K562 (cell line): ENCODE measurements around the gene CHSY3. TPM values are rescaled to one million over a fixed set of nuclear protein-coding genes. Genes with fewer than 3 reads are reported as not detected.

Experiments used
- ATAC-seq: fragments of 200-7000 bp; cut with Tn5 transposase; 3 replicates; pipeline ENCODE4 v1.9.1; 2020; ENCODE audit warnings: moderate library complexity
- BruUV-seq: library from RNA; stranded (reverse); fragments of 400-500 nt; replicated peaks from 2 replicates; lab custom pipeline; 2021; lab: Mats Ljungman, UMichigan
- CTCF ChIA-PET: fragments of 300-600 bp; formaldehyde crosslinking; extraction: SDS; loops from one replicate; lab custom pipeline; 2021; ENCODE audit warnings: low intra/inter-chr PET ratio; lab: Yijun Ruan, JAX
- POLR2A ChIA-PET: fragments of 300-600, 350-650 bp; sonication (Branson Sonifier 250); formaldehyde crosslinking; extraction: SDS; loops from one replicate; lab custom pipeline; 2021; ENCODE audit warnings: antibody characterized with exemption, inconsistent platforms; lab: Yijun Ruan, JAX
- DNase-seq, 4 experiments: peaks; one replicate each; pipeline versions ENCODE4 v3.0.0 to v3.0.0-alpha.2; 2011 to 2018; ENCODE audit warnings: low spot score in 3 of 4, mixed read lengths in 3 of 4; ENCODE audit errors: extremely low read depth in 1 of 4
- FAIRE-seq: peaks from 2 replicates; lab custom pipeline; 2011; peaks lifted over from hg19 to GRCh38; lab: Jason Lieb, UNC
- H2AFZ ChIP-seq: 2 replicates; pipeline ENCODE4 v1.6.0; 2011; ENCODE audit warnings: low read depth, low read length, control low read depth, inconsistent platforms
- H3K27ac ChIP-seq: fragments of 200-600 bp; 3 replicates; pipeline ENCODE4 v1.8.0; 2011; ENCODE audit warnings: low read depth, mild to moderate bottlenecking, control low read depth, inconsistent platforms, low read length, moderate library complexity, mixed read lengths; ENCODE audit errors: extremely low read depth
- H3K27me3 ChIP-seq, 2 experiments: fragments of 300-600 bp in 1 of 2; 2 replicates in 1 of 2; 3 replicates in 1 of 2; pipeline versions ENCODE4 v1.6.0 to v1.8.0; 2011; ENCODE audit warnings: inconsistent platforms in 2 of 2, low read length in 2 of 2, mild to moderate bottlenecking in 1 of 2, mixed read lengths in 1 of 2, moderate library complexity in 1 of 2; ENCODE audit not compliant: control insufficient read depth in 2 of 2, insufficient read depth in 2 of 2
- H3K36me3 ChIP-seq: fragments of 300-600 bp; 3 replicates; pipeline ENCODE4 v1.8.0; 2011; ENCODE audit warnings: mild to moderate bottlenecking, low read length, inconsistent platforms; ENCODE audit not compliant: control insufficient read depth, insufficient read depth
- H3K4me1 ChIP-seq, 2 experiments: fragments of 200-600 bp in 1 of 2; replicated peaks in 1 of 2; 2 replicates in 1 of 2; 3 replicates in 1 of 2; pipeline versions ENCODE4 v1.5.1 to v1.8.0; 2011; ENCODE audit warnings: inconsistent platforms in 2 of 2, low read length in 2 of 2, mild to moderate bottlenecking in 1 of 2, mixed read lengths in 1 of 2, moderate library complexity in 1 of 2; ENCODE audit not compliant: control insufficient read depth in 2 of 2, insufficient read depth in 2 of 2
- H3K4me2 ChIP-seq: 2 replicates; pipeline ENCODE4 v1.6.1; 2011; ENCODE audit warnings: low read length, control low read depth, inconsistent platforms, mixed read lengths; ENCODE audit not compliant: insufficient read depth
- H3K4me3 ChIP-seq: fragments of 200-600 bp; sonication (generic), shearing (Covaris generic); 2 replicates; pipeline ENCODE4 v1.5.1; 2016; ENCODE audit warnings: control low read depth, inconsistent platforms
- H3K79me2 ChIP-seq: fragments of 200-600 bp; 3 replicates; pipeline ENCODE4 v1.8.0; 2011; ENCODE audit warnings: low read length, inconsistent platforms; ENCODE audit not compliant: control insufficient read depth, insufficient read depth
- H3K9ac ChIP-seq, 2 experiments: 2 replicates each; pipeline versions ENCODE4 v1.6.0 to v1.6.1; 2011; ENCODE audit warnings: low read depth in 2 of 2, low read length in 2 of 2, control low read depth in 1 of 2, inconsistent platforms in 1 of 2, mild to moderate bottlenecking in 1 of 2, mixed read lengths in 1 of 2; ENCODE audit not compliant: insufficient read depth in 1 of 2
- H3K9me1 ChIP-seq: one replicate; pipeline ENCODE4 v1.6.0; 2011; ENCODE audit warnings: inconsistent platforms, mild to moderate bottlenecking, low read length, moderate library complexity; ENCODE audit not compliant: control insufficient read depth, insufficient read depth
- H3K9me3 ChIP-seq: replicated peaks from 2 replicates; pipeline ENCODE4 v1.5.1; 2011; ENCODE audit warnings: low read depth, low read length, inconsistent platforms; ENCODE audit not compliant: control insufficient read depth, insufficient read depth
- H4K20me1 ChIP-seq: replicated peaks from 2 replicates; pipeline ENCODE4 v1.6.1; 2011; ENCODE audit warnings: low read length, inconsistent platforms, mixed read lengths; ENCODE audit not compliant: control insufficient read depth, insufficient read depth
- E2F5 ChIP-seq: sonication (generic); formaldehyde crosslinking; IDR thresholded peaks from 2 replicates; pipeline ENCODE4 v1.8.0; 2022; ENCODE audit warnings: mild to moderate bottlenecking, missing genetic modification reagents
- KDM4B ChIP-seq, 2 experiments: fragments of 450-650 bp in 1 of 2; sonication (generic) in 1 of 2; IDR thresholded peaks; 2 replicates each; pipeline ENCODE4 v1.6.1; 2016 to 2017; ENCODE audit warnings: borderline replicate concordance in 2 of 2, antibody characterized with exemption in 1 of 2, low read depth in 1 of 2, mild to moderate bottlenecking in 1 of 2
- NCOA2 ChIP-seq, 2 experiments: fragments of 450-650 bp; IDR thresholded peaks; 2 replicates each; pipeline ENCODE4 v1.6.1; 2018; ENCODE audit warnings: mild to moderate bottlenecking in 2 of 2, moderate library complexity in 1 of 2; ENCODE audit not compliant: partially characterized antibody in 2 of 2
- STAT5A ChIP-seq: IDR thresholded peaks from 2 replicates; pipeline ENCODE4 v1.6.1; 2012; ENCODE audit warnings: low read length, inconsistent platforms, borderline replicate concordance
- YBX1 ChIP-seq: fragments of 450-650 bp; IDR thresholded peaks from 2 replicates; pipeline ENCODE4 v1.7.1; 2016; ENCODE audit warnings: mild to moderate bottlenecking
- ZBTB8A ChIP-seq: fragments of 450-650 bp; IDR thresholded peaks from 2 replicates; pipeline ENCODE4 v1.6.1; 2018; ENCODE audit warnings: mild to moderate bottlenecking, moderate library complexity; ENCODE audit not compliant: partially characterized antibody
- ZNF3 ChIP-seq: fragments of 250-450 bp; sonication (Bioruptor Pico); IDR thresholded peaks from 2 replicates; pipeline ENCODE4 v1.5.0; 2021; ENCODE audit warnings: mild to moderate bottlenecking, moderate library complexity
- ZNF436 ChIP-seq: fragments of 250-450, 450-650 bp; sonication (Bioruptor Pico); formaldehyde crosslinking; IDR thresholded peaks from 2 replicates; pipeline ENCODE4 v1.7.0; 2020; ENCODE audit warnings: mild to moderate bottlenecking
- ZNF766 ChIP-seq: fragments of 200-800 bp; sonication (Bioruptor generic); conservative IDR thresholded peaks from 2 replicates; pipeline ENCODE4 v1.6.1; 2016; ENCODE audit warnings: missing genetic modification characterization, missing compliant biosample characterization
- ZNF780A ChIP-seq: fragments of 250-450 bp; sonication (Bioruptor Pico); IDR thresholded peaks from 2 replicates; pipeline ENCODE4 v1.5.0; 2021; ENCODE audit warnings: mild to moderate bottlenecking
- WGBS: fragments of 100-300 bp; shearing (Covaris generic); methylation state at CpG from one replicate; pipeline ENCODE4 v1.1.6; 2016; ENCODE audit warnings: low coverage, mixed read lengths; ENCODE audit not compliant: insufficient coverage; ENCODE audit errors: missing lambda C conversion rate; 5-methylcytosine and 5-hydroxymethylcytosine counted together
- in situ Hi-C: fragments of 300-500 bp; cut with MboI; formaldehyde crosslinking; loops from 4 replicates; pipeline ENCODE4 v1.15.0; 2018; ENCODE audit warnings: inconsistent platforms, mixed read lengths
- intact Hi-C: fragments of 100-400 bp; cut with micrococcal nuclease; formaldehyde crosslinking; loops from 2 replicates; pipeline ENCODE4 v1.14.2; 2022
- polyA plus RNA-seq, 8 experiments: library from polyadenylated mRNA; depleted of rRNA in 4 of 8; stranded (reverse) in 5 of 8; unstranded in 3 of 8; fragments of >200 nt; fragmentation: Nextera tagmentation in 2 of 8; fragmentation: Illumina TruSeq in 1 of 8; extraction: Ambion mirVana in 2 of 8; extraction: Trizol in 1 of 8; gene quantifications; 2 replicates each; pipeline versions ENCODE4 v1.2.1 to v1.2.3, GENCODE V29; 2011 to 2014; ENCODE audit warnings: inconsistent platforms in 1 of 8, missing spikeins in 1 of 8
- total RNA-seq, 7 experiments: library from RNA; depleted of rRNA in 6 of 7; stranded (reverse); fragments of >200 nt in 6 of 7; fragmentation: Illumina TruSeq in 2 of 7; extraction: Trizol in 2 of 7; gene quantifications; 2 replicates each; pipeline versions ENCODE4 v1.2.1 to v1.2.3, GENCODE V29; 2011 to 2021; ENCODE audit warnings: low replicate concordance in 1 of 7
- TF ChIP-seq, protein P1 (sequence below), 2 experiments: fragments of 200-800 bp in 1 of 2; sonication (Bioruptor generic) in 1 of 2; sonication (generic) in 1 of 2; formaldehyde crosslinking in 1 of 2; IDR thresholded peaks in 1 of 2; conservative IDR thresholded peaks in 1 of 2; 2 replicates each; pipeline versions ENCODE4 v1.5.0 to v1.6.1; 2016 to 2020; ENCODE audit warnings: missing compliant biosample characterization in 1 of 2, missing genetic modification characterization in 1 of 2, missing genetic modification reagents in 1 of 2
- TF ChIP-seq, protein P2 (sequence below): fragments of 250-450 bp; sonication (Bioruptor Pico); IDR thresholded peaks from 2 replicates; pipeline ENCODE4 v1.8.0; 2021; ENCODE audit warnings: moderate library complexity, mild to moderate bottlenecking, inconsistent platforms

The CHSY3 gene
- total and polyA plus RNA-seq, 9 of the 15 experiments (the other 6 are each of a cell fraction or from before 2014, with no cell fraction given), result 0.04 TPM; not detected in 8

- TF ChIP-seq ZBTB8A, result no peak
- TF ChIP-seq, protein P1, sequence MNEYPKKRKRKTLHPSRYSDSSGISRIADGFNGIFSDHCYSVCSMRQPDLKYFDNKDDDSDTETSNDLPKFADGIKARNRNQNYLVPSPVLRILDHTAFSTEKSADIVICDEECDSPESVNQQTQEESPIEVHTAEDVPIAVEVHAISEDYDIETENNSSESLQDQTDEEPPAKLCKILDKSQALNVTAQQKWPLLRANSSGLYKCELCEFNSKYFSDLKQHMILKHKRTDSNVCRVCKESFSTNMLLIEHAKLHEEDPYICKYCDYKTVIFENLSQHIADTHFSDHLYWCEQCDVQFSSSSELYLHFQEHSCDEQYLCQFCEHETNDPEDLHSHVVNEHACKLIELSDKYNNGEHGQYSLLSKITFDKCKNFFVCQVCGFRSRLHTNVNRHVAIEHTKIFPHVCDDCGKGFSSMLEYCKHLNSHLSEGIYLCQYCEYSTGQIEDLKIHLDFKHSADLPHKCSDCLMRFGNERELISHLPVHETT (CRISPR knock-in tag; conservative IDR thresholded peaks at IDR 0.05 in 1 of 2, IDR thresholded peaks at IDR 0.05 in 1 of 2), result no peak
- TF ChIP-seq, all 486 proteins: peak for 0
- DNase-seq, result no peak
- H3K27me3 ChIP-seq, result no peaks in the 10 kb centered on the region
- no peaks in the 10 kb centered on the region for H3K9me3 ChIP-seq
- no peak overlapping the region for H3K4me2 ChIP-seq
- CTCF ChIA-PET, result no interaction called here
- H3K27ac ChIP-seq, result no peak overlapping the region
- no peaks in the 10 kb centered on the region for H3K36me3 ChIP-seq
- H3K4me1 ChIP-seq, result no peaks in the 10 kb centered on the region
- H4K20me1 ChIP-seq, result no peaks in the 10 kb centered on the region
- WGBS, result 4% methylated on average over 2 of the region's 2 CpGs
- no TSS peak for BruUV-seq
- no peak overlapping the region for H3K9ac ChIP-seq
- no peak for FAIRE-seq
- no peak overlapping the region for H3K4me3 ChIP-seq
- POLR2A ChIA-PET, result no interaction called here
- in situ Hi-C loops, result no loop called here
- no peak overlapping the region for H2AFZ ChIP-seq
- ATAC-seq, result no peak
- intact Hi-C loops, result no loop called here
- H3K9me1 ChIP-seq, result no peaks in the 10 kb centered on the region
- H3K79me2 ChIP-seq, result no peaks in the 10 kb centered on the region
These were observed 31.4 kb downstream of the CHSY3 start for GRCh38 chr5:129935626-129936025.

GRCh38 chr5:129938077-129938476 is 33.8 kb downstream of the CHSY3 start:
- no TSS peak for BruUV-seq
- CTCF ChIA-PET, result no interaction called here
- no peaks in the 10 kb centered on the region for H3K36me3 ChIP-seq
- no peaks in the 10 kb centered on the region for H4K20me1 ChIP-seq
- DNase-seq (no peak), FAIRE-seq (no peak), ATAC-seq (no peak)
- in situ Hi-C loops (no loop called here), intact Hi-C loops (no loop called here)
- no peak overlapping the region for H2AFZ ChIP-seq
- H3K9me1 ChIP-seq, result no peaks in the 10 kb centered on the region
- no peak overlapping the region for H3K4me3 ChIP-seq
- H3K27ac ChIP-seq, result no peak overlapping the region
- H3K27me3 ChIP-seq, result no peaks in the 10 kb centered on the region
- no peak overlapping the region for H3K9ac ChIP-seq
- POLR2A ChIA-PET, result no interaction called here
- 5% methylated on average over 3 of the region's 3 CpGs for WGBS
- H3K9me3 ChIP-seq, result no peaks in the 10 kb centered on the region
- no peaks in the 10 kb centered on the region for H3K79me2 ChIP-seq
- no peaks in the 10 kb centered on the region for H3K4me1 ChIP-seq
- no peak overlapping the region for H3K4me2 ChIP-seq
- TF ChIP-seq KDM4B (IDR thresholded peaks at IDR 0.05; ENCODE audit: borderline replicate concordance in 2 of 2, low read depth in 1 of 2) (no peak), ZNF436 (CRISPR knock-in tag) (no peak), STAT5A (no peak), E2F5 (CRISPR knock-in tag) (no peak), ZNF3 (no peak), NCOA2 (IDR thresholded peaks at IDR 0.05; ENCODE audit: partially characterized antibody in 2 of 2) (no peak), ZNF780A (CRISPR knock-in tag) (no peak), ZNF766 (CRISPR knock-in tag) (no peak), YBX1 (no peak)
- TF ChIP-seq, protein P2, sequence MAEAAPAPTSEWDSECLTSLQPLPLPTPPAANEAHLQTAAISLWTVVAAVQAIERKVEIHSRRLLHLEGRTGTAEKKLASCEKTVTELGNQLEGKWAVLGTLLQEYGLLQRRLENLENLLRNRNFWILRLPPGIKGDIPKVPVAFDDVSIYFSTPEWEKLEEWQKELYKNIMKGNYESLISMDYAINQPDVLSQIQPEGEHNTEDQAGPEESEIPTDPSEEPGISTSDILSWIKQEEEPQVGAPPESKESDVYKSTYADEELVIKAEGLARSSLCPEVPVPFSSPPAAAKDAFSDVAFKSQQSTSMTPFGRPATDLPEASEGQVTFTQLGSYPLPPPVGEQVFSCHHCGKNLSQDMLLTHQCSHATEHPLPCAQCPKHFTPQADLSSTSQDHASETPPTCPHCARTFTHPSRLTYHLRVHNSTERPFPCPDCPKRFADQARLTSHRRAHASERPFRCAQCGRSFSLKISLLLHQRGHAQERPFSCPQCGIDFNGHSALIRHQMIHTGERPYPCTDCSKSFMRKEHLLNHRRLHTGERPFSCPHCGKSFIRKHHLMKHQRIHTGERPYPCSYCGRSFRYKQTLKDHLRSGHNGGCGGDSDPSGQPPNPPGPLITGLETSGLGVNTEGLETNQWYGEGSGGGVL, result no peak
